Natural killer cell (primary cell): ENCODE results near the gene NPAS3. TPM values are rescaled to one million over a fixed set of nuclear protein-coding genes. Genes with fewer than 3 reads are reported as not detected.

Experiments
- ATAC-seq, 3 donors: fragments of 150-1000 bp in 2 of 3; fragments of 200-7000 bp in 1 of 3; cut with Tn5 transposase; 1 replicate in 1 of 3; 2 replicates in 2 of 3; pipeline ENCODE4 v1.10.0; 2021; ENCODE audit warnings: mild to moderate bottlenecking in 2 of 3, moderate library complexity in 2 of 3
- DNase-seq, 2 donors: peaks; one replicate each; pipeline versions ENCODE4 v3.0.0 to v3.0.0-alpha.2; 2013 to 2021; ENCODE audit warnings: mixed read lengths in 1 of 2
- H3K27ac ChIP-seq: one replicate; pipeline ENCODE4 v1.5.1; 2013; ENCODE audit warnings: mild to moderate bottlenecking, low read length
- H3K27me3 ChIP-seq: one replicate; pipeline ENCODE4 v1.6.1; 2013; ENCODE audit warnings: low read length; ENCODE audit not compliant: control insufficient read depth, insufficient read depth
- H3K36me3 ChIP-seq: one replicate; pipeline ENCODE4 v1.6.1; 2013; ENCODE audit warnings: low read length; ENCODE audit not compliant: control insufficient read depth, insufficient read depth
- H3K4me1 ChIP-seq: one replicate; pipeline ENCODE4 v1.6.1; 2013; ENCODE audit warnings: low read length; ENCODE audit not compliant: control insufficient read depth, insufficient read depth
- H3K4me3 ChIP-seq: one replicate; pipeline ENCODE4 v1.5.1; 2013; ENCODE audit warnings: low read length
- H3K9me3 ChIP-seq: one replicate; pipeline ENCODE4 v1.6.1; 2013; ENCODE audit warnings: low read length; ENCODE audit not compliant: control insufficient read depth, insufficient read depth
- H3K27ac Mint-ChIP-seq, 2 donors: one replicate each; pipeline ENCODE4 v1.8.0; 2022; ENCODE audit warnings: mild to moderate bottlenecking in 2 of 2, mixed read lengths in 2 of 2, moderate library complexity in 1 of 2
- H3K27me3 Mint-ChIP-seq, 2 donors: one replicate each; pipeline ENCODE4 v1.8.0; 2022; ENCODE audit warnings: low read depth in 2 of 2, mixed read lengths in 2 of 2
- H3K36me3 Mint-ChIP-seq: one replicate; pipeline ENCODE4 v1.8.0; 2022; ENCODE audit warnings: mixed read lengths
- H3K4me1 Mint-ChIP-seq, 2 donors: one replicate each; pipeline ENCODE4 v1.8.0; 2022; ENCODE audit warnings: mixed read lengths in 2 of 2
- H3K4me3 Mint-ChIP-seq: one replicate; pipeline ENCODE4 v1.8.0; 2022; ENCODE audit warnings: mild to moderate bottlenecking, moderate library complexity, mixed read lengths
- H3K9me3 Mint-ChIP-seq, 2 donors: one replicate each; pipeline ENCODE4 v1.8.0; 2022; ENCODE audit warnings: mixed read lengths in 2 of 2
- WGBS: methylation state at CpG from one replicate; pipeline ENCODE4 v1.1.7; 2013; ENCODE audit warnings: missing lambda C conversion rate; ENCODE audit not compliant: insufficient coverage; 5-methylcytosine and 5-hydroxymethylcytosine counted together
- intact Hi-C: fragments of 100-400 bp; cut with micrococcal nuclease; formaldehyde crosslinking; loops from one replicate; pipeline ENCODE4 v1.14.2; 2022
- total RNA-seq, 4 donors: library from RNA; stranded (reverse); fragments of 120-200 nt in 1 of 4; gene quantifications; one replicate each; pipeline versions ENCODE4 v1.2.3 to v1.2.4, GENCODE V29; 2013 to 2022
- TF ChIP-seq, protein P1 (sequence below): fragments of 200-600 bp; IDR thresholded peaks from one replicate; pipeline ENCODE4 v1.8.0; 2022; ENCODE audit warnings: antibody characterized with exemption

Gene NPAS3
- total RNA-seq, 3 donors from 2014 or later (not counting 1 experiment from before 2014, with no cell fraction given): not detected

GRCh38 chr14:33578461-33579216 is 640.0 kb downstream of the NPAS3 start:
- intact Hi-C loops: no loop called here
- no peak for ATAC-seq

GRCh38 chr14:33580231-33580749 is 641.6 kb downstream of the NPAS3 start:
- no peak for ATAC-seq
- WGBS: 74% methylated on average over 7 of the region's 9 CpGs

More at GRCh38 chr14:33578461-33579216, 640.0 kb downstream of the NPAS3 start:
- peaks cover 0 to 5% of the 10 kb centered on the region in 2 donors for H3K9me3 Mint-ChIP-seq
- H3K4me3 Mint-ChIP-seq: no peak overlapping the region
- Histone ChIP-seq H3K4me3 (no peak overlapping the region), H3K27me3 (no peaks in the 10 kb centered on the region), H3K27ac (no peak overlapping the region), H3K9me3 (no peaks in the 10 kb centered on the region), H3K36me3 (no peaks in the 10 kb centered on the region), H3K4me1 (no peaks in the 10 kb centered on the region)
- no peaks in the 10 kb centered on the region for H3K27me3 Mint-ChIP-seq
- H3K4me1 Mint-ChIP-seq: no peaks in the 10 kb centered on the region
- H3K36me3 Mint-ChIP-seq: no peaks in the 10 kb centered on the region
- DNase-seq: no peak
- 88% methylated on average over 2 of the region's 3 CpGs for WGBS
- no peak overlapping the region for H3K27ac Mint-ChIP-seq
- TF ChIP-seq, protein P1, sequence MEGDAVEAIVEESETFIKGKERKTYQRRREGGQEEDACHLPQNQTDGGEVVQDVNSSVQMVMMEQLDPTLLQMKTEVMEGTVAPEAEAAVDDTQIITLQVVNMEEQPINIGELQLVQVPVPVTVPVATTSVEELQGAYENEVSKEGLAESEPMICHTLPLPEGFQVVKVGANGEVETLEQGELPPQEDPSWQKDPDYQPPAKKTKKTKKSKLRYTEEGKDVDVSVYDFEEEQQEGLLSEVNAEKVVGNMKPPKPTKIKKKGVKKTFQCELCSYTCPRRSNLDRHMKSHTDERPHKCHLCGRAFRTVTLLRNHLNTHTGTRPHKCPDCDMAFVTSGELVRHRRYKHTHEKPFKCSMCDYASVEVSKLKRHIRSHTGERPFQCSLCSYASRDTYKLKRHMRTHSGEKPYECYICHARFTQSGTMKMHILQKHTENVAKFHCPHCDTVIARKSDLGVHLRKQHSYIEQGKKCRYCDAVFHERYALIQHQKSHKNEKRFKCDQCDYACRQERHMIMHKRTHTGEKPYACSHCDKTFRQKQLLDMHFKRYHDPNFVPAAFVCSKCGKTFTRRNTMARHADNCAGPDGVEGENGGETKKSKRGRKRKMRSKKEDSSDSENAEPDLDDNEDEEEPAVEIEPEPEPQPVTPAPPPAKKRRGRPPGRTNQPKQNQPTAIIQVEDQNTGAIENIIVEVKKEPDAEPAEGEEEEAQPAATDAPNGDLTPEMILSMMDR: no peak

DNA sequence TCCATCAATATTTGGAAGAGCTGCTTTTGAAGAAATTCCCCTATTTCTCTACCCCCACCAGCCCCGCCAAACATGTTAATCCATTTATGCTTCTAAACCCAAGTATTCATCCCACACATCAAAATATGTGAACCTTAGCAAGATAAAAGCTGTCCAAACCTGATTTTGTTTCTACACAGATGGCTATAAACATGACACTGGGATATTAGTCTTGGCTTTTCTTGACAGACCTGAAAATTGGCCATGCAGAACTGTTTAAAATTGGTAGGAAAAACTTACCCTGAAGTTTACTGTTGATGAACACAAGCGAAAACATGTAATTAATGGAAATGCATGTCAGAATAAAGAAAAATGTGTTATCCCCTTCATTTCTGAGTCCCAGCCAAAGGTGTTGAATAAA is 642.2 kb downstream of the NPAS3 start:
- Histone ChIP-seq H3K4me1 (no peaks in the 10 kb centered on the region), H3K27me3 (no peaks in the 10 kb centered on the region), H3K36me3 (no peaks in the 10 kb centered on the region), H3K27ac (no peak overlapping the region), H3K9me3 (no peaks in the 10 kb centered on the region), H3K4me3 (no peak overlapping the region)
- intact Hi-C loops: no loop called here
- DNase-seq: no peak
- no peak overlapping the region for H3K27ac Mint-ChIP-seq
- TF ChIP-seq, protein P1: no peak
- ATAC-seq: no peak
- no peaks in the 10 kb centered on the region for H3K27me3 Mint-ChIP-seq
- H3K9me3 Mint-ChIP-seq: no peaks in the 10 kb centered on the region
- no peaks in the 10 kb centered on the region for H3K36me3 Mint-ChIP-seq
- H3K4me3 Mint-ChIP-seq: no peak overlapping the region
- WGBS: 91% methylated on average over 2 of the region's 2 CpGs
- H3K4me1 Mint-ChIP-seq: no peaks in the 10 kb centered on the region

More at GRCh38 chr14:33580231-33580749, 641.6 kb downstream of the NPAS3 start:
- DNase-seq: no peak
- H3K27ac ChIP-seq: no peak overlapping the region
- no peaks in the 10 kb centered on the region for H3K27me3 ChIP-seq
- Mint-ChIP-seq H3K27me3 (no peaks in the 10 kb centered on the region), H3K9me3 (no peaks in the 10 kb centered on the region), H3K4me1 (no peaks in the 10 kb centered on the region), H3K36me3 (no peaks in the 10 kb centered on the region), H3K4me3 (no peak overlapping the region), H3K27ac (no peak overlapping the region)
- no peaks in the 10 kb centered on the region for H3K9me3 ChIP-seq
- intact Hi-C loops: no loop called here
- H3K36me3 ChIP-seq: no peaks in the 10 kb centered on the region
- no peak overlapping the region for H3K4me3 ChIP-seq
- H3K4me1 ChIP-seq: no peaks in the 10 kb centered on the region
- TF ChIP-seq, protein P1: no peak
